ENCODE measurements around the gene DHRS12. TPM values are rescaled to one million over a fixed set of nuclear protein-coding genes. Genes with fewer than 3 reads are reported as not detected.

DHRS12 gene
- total RNA-seq, 1 experiment from 2014 or later: 10.9 TPM

DNA sequence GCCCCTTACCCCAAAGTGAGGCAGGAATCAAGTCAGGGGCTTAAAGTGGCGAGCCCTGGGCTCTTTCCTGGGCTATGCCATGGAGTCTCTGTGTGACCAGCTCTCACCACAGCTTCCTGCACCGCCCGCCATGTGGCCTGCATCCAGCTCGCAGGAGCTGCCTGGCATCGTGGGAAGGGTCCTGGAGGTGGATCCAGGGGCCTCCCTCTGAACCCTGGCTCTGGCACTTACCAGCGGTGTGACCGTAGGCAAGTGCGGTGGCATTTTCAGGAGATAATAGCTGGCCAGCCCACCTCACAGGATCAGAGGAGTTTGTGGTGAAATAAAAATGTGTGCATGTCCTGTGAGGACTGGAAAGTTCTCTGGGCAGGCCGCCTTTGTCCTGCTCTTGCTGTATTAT lies 26.0 kb downstream of the DHRS12 start:
- Histone ChIP-seq H3K9ac (ENCODE audit: low read length) (no peak overlapping the region), H2AFZ (ENCODE audit: low read length) (no peak overlapping the region), H3K9me3 (ENCODE audit: low read length) (no peaks in the 10 kb centered on the region), H3K79me2 (ENCODE audit: low read length) (no peaks in the 10 kb centered on the region), H3K36me3 (ENCODE audit: insufficient read depth, low read length) (no peaks in the 10 kb centered on the region), H3K4me3 (ENCODE audit: low read length) (no peak overlapping the region), H3K4me2 (ENCODE audit: low read depth, low read length, poor library complexity, severe bottlenecking) (no peak overlapping the region), H3K4me1 (ENCODE audit: low read length) (peaks cover 5% of the 10 kb centered on the region; the same call in 1 of the 2 replicates), H3K27ac (ENCODE audit: low read length) (no peak overlapping the region), H3K27me3 (ENCODE audit: low read length) (no peaks in the 10 kb centered on the region), H4K20me1 (ENCODE audit: insufficient read depth, low read depth, low read length) (0 out of 2 replicates have a peak, but pooled peaks cover 3% of the 10 kb centered on the region), H3K9me2 (replicated peaks; ENCODE audit: insufficient read depth, low read length) (no peaks in the 10 kb centered on the region)
- DNase-seq: no peak

DNA sequence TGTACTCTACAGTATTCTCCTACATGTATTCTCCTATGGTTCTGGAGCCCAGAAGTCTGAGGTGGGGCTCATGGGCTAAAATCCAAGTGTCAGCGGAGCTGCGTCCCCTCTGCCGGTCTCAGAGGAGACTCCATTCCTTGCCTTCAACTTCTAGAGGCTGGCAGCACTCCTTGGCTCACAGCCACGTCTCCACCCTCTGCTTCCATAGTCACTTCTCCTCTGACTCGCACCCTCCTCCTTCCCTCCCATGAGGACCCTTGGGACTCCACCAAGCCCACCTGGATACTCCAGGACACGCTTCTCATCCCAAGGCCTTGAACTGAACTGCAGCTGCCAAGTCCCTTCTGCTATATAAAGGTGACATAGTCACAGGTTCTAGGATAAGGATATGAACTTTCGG lies 27.8 kb downstream of the DHRS12 start:
- Histone ChIP-seq H3K27me3 (ENCODE audit: low read length) (no peaks in the 10 kb centered on the region), H3K4me3 (ENCODE audit: low read length) (no peak overlapping the region), H3K36me3 (ENCODE audit: insufficient read depth, low read length) (no peaks in the 10 kb centered on the region), H3K27ac (ENCODE audit: low read length) (no peak overlapping the region), H2AFZ (ENCODE audit: low read length) (no peak overlapping the region), H3K9me2 (replicated peaks; ENCODE audit: insufficient read depth, low read length) (no peaks in the 10 kb centered on the region), H3K9me3 (ENCODE audit: low read length) (no peaks in the 10 kb centered on the region), H3K4me1 (ENCODE audit: low read length) (no peaks in the 10 kb centered on the region), H3K79me2 (ENCODE audit: low read length) (no peaks in the 10 kb centered on the region), H4K20me1 (ENCODE audit: insufficient read depth, low read depth, low read length) (no peaks in the 10 kb centered on the region), H3K9ac (ENCODE audit: low read length) (no peak overlapping the region), H3K4me2 (ENCODE audit: low read depth, low read length, poor library complexity, severe bottlenecking) (no peak overlapping the region)
- DNase-seq: no peak

DNA sequence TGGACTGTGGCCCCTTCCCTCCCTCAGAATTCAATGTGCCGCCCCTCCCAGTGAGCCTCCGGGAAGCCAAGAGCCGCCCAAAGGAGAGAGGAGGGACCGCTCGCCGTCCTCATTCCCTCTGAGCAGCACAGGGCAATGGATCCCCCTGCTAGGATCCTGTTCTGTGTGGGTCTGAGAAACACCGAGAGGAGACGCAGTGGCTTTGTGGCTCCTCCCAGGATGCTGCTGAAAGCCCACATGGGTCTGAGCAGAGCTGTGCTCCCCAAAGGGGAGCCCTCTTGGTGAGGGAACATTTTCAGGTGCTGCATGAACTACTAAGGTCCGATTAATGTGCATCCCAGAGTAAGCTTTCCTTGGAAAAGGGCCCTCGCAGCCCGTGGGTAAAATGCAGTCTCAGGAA lies 30.4 kb downstream of the DHRS12 start:
- Histone ChIP-seq H3K4me2 (ENCODE audit: low read depth, low read length, poor library complexity, severe bottlenecking) (no peak overlapping the region), H3K9me2 (replicated peaks; ENCODE audit: insufficient read depth, low read length) (no peaks in the 10 kb centered on the region), H3K27me3 (ENCODE audit: low read length) (no peaks in the 10 kb centered on the region), H3K4me1 (ENCODE audit: low read length) (no peaks in the 10 kb centered on the region), H3K27ac (ENCODE audit: low read length) (no peak overlapping the region), H3K36me3 (ENCODE audit: insufficient read depth, low read length) (no peaks in the 10 kb centered on the region), H3K9me3 (ENCODE audit: low read length) (no peaks in the 10 kb centered on the region), H3K4me3 (ENCODE audit: low read length) (no peak overlapping the region), H3K9ac (ENCODE audit: low read length) (no peak overlapping the region), H2AFZ (ENCODE audit: low read length) (no peak overlapping the region), H4K20me1 (ENCODE audit: insufficient read depth, low read depth, low read length) (no peaks in the 10 kb centered on the region), H3K79me2 (ENCODE audit: low read length) (no peaks in the 10 kb centered on the region)
- no peak for DNase-seq

DNA sequence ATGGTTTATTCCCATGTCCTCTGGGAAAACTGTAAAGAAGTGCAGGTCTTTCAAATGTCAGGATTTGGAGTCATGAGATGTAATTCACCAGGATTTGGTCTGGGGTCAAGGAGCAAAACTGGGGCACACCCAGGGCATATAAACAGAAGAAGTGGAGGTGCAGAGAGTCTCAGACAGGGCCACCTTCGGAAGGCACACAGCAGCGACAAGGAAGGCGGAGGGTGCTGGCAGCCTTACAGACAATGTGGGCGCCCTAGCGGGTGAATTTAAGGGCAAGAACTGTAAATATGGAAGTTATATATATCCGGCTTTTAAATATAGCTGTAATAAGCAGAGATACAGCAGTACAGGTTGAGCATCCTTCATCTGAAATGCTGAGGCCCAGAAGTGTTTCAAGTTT lies 31.2 kb downstream of the DHRS12 start:
- no peaks in the 10 kb centered on the region for H3K27me3 ChIP-seq (ENCODE audit: low read length)
- no peak overlapping the region for H3K27ac ChIP-seq (ENCODE audit: low read length)
- H3K4me2 ChIP-seq (ENCODE audit: low read depth, low read length, poor library complexity, severe bottlenecking): no peak overlapping the region
- DNase-seq: no peak
- H3K36me3 ChIP-seq (ENCODE audit: insufficient read depth, low read length): no peaks in the 10 kb centered on the region
- no peaks in the 10 kb centered on the region for H4K20me1 ChIP-seq (ENCODE audit: insufficient read depth, low read depth, low read length)
- H3K9me2 ChIP-seq (replicated peaks; ENCODE audit: insufficient read depth, low read length): no peaks in the 10 kb centered on the region
- no peak overlapping the region for H2AFZ ChIP-seq (ENCODE audit: low read length)
- no peak overlapping the region for H3K9ac ChIP-seq (ENCODE audit: low read length)
- H3K4me3 ChIP-seq (ENCODE audit: low read length): no peak overlapping the region
- no peaks in the 10 kb centered on the region for H3K9me3 ChIP-seq (ENCODE audit: low read length)
- no peaks in the 10 kb centered on the region for H3K79me2 ChIP-seq (ENCODE audit: low read length)
- H3K4me1 ChIP-seq (ENCODE audit: low read length): no peaks in the 10 kb centered on the region

DNA sequence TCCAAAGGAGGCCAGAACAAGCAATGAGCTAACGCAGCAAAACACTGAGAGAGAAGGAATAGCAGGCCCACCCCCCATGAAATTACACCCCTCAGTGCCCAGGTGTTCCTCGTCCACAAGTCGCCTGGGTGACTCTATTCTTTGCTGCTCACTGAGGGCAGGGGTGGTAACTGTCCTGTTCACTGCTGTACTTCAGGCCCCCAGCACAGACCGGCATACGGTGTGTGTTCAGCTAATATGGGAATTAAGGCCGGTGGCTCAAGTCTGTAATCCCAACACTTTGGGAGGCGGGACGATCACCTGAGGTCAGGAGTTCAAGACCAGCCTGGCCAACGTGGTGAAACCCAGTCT lies 31.9 kb downstream of the DHRS12 start:
- Histone ChIP-seq H3K4me2 (ENCODE audit: low read depth, low read length, poor library complexity, severe bottlenecking) (no peak overlapping the region), H3K79me2 (ENCODE audit: low read length) (no peaks in the 10 kb centered on the region), H3K27ac (ENCODE audit: low read length) (no peak overlapping the region), H3K4me3 (ENCODE audit: low read length) (no peak overlapping the region), H3K4me1 (ENCODE audit: low read length) (no peaks in the 10 kb centered on the region), H3K27me3 (ENCODE audit: low read length) (no peaks in the 10 kb centered on the region), H2AFZ (ENCODE audit: low read length) (no peak overlapping the region), H4K20me1 (ENCODE audit: insufficient read depth, low read depth, low read length) (no peaks in the 10 kb centered on the region), H3K9ac (ENCODE audit: low read length) (no peak overlapping the region), H3K36me3 (ENCODE audit: insufficient read depth, low read length) (no peaks in the 10 kb centered on the region), H3K9me3 (ENCODE audit: low read length) (no peaks in the 10 kb centered on the region), H3K9me2 (replicated peaks; ENCODE audit: insufficient read depth, low read length) (no peaks in the 10 kb centered on the region)
- no peak for DNase-seq

DNA sequence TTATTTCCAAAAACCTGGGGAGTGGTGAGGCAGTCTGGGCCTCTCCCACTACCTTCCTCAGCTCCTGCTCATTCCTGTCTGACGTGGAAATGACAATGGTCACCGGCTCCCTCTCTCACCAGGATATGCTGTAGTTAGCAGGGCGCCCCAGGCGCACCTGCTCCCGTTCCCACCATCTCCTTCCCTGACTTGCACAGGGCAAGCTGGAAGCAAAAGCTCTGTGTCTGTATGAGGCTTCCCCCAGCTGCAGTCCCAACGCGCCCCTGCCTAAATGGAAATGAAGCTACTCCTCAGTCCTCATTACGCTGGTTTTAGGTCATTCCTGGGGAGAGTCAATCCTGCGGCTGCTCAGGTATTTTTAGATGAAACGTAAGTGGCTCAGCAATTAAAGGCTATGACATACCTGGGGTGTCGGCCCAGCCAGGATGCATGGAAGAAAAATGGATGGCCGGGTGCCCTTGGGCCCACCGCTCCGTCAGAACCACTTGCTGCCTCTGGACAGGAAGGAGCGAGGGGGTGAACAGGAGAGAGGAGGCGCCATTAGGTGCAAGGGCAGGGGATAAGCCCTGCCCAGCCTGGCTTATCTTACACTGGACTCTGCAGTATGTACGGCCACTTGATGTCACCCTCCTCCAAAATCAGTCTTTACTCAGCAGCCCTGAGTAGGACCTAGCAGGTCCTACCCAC lies 32.4 kb downstream of the DHRS12 start:
- H3K4me1 ChIP-seq (ENCODE audit: low read length): no peaks in the 10 kb centered on the region
- no peak overlapping the region for H3K4me3 ChIP-seq (ENCODE audit: low read length)
- H3K79me2 ChIP-seq (ENCODE audit: low read length): no peaks in the 10 kb centered on the region
- no peak for DNase-seq
- H3K36me3 ChIP-seq (ENCODE audit: insufficient read depth, low read length): no peaks in the 10 kb centered on the region
- no peak overlapping the region for H3K27ac ChIP-seq (ENCODE audit: low read length)
- H2AFZ ChIP-seq (ENCODE audit: low read length): no peak overlapping the region
- H3K9me2 ChIP-seq (replicated peaks; ENCODE audit: insufficient read depth, low read length): no peaks in the 10 kb centered on the region
- no peaks in the 10 kb centered on the region for H3K27me3 ChIP-seq (ENCODE audit: low read length)
- H3K4me2 ChIP-seq (ENCODE audit: low read depth, low read length, poor library complexity, severe bottlenecking): no peak overlapping the region
- H3K9ac ChIP-seq (ENCODE audit: low read length): no peak overlapping the region
- no peaks in the 10 kb centered on the region for H4K20me1 ChIP-seq (ENCODE audit: insufficient read depth, low read depth, low read length)
- H3K9me3 ChIP-seq (ENCODE audit: low read length): no peaks in the 10 kb centered on the region

DNA sequence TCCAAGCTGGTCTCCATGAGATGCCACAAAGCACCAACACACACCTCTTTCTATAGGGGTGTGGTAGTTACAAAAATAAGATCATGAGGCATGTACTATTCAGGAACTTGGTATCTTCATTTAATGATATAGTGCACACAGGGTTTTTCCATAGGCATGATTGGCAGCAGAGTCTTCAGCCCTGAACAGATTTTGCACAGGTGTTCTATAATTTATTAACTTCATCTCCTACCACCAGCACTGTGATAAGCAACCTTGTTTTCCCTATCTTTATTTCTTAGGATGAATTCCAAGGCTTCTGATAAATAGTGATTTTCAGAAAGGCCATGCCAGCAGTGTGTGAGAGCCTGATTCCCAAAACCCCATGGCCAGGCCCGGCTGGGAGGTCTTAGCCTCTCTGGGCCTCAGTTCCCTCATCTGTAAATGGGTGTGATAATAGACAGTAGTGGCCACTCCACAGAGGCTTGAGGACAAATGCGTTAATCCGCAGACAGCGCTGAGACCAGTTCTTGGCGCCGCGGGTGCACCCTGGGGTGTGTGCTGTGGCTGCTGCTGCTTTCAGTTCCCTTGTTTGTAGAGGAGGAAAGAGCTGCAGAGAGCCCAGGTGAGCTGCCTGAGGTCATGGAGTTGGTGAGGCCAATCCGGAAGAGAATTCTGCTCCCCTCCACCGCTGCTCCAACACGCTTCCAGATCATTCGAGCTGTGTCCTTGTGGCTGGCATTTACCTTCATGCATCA lies 33.1 kb downstream of the DHRS12 start:
- Histone ChIP-seq H3K4me2 (ENCODE audit: low read depth, low read length, poor library complexity, severe bottlenecking) (no peak overlapping the region), H3K4me3 (ENCODE audit: low read length) (no peak overlapping the region), H3K4me1 (ENCODE audit: low read length) (no peaks in the 10 kb centered on the region), H3K27me3 (ENCODE audit: low read length) (no peaks in the 10 kb centered on the region), H3K9me2 (replicated peaks; ENCODE audit: insufficient read depth, low read length) (no peaks in the 10 kb centered on the region), H3K36me3 (ENCODE audit: insufficient read depth, low read length) (no peaks in the 10 kb centered on the region), H3K27ac (ENCODE audit: low read length) (no peak overlapping the region), H2AFZ (ENCODE audit: low read length) (no peak overlapping the region), H3K79me2 (ENCODE audit: low read length) (no peaks in the 10 kb centered on the region), H3K9ac (ENCODE audit: low read length) (no peak overlapping the region), H3K9me3 (ENCODE audit: low read length) (no peaks in the 10 kb centered on the region), H4K20me1 (ENCODE audit: insufficient read depth, low read depth, low read length) (no peaks in the 10 kb centered on the region)
- no peak for DNase-seq

DNA sequence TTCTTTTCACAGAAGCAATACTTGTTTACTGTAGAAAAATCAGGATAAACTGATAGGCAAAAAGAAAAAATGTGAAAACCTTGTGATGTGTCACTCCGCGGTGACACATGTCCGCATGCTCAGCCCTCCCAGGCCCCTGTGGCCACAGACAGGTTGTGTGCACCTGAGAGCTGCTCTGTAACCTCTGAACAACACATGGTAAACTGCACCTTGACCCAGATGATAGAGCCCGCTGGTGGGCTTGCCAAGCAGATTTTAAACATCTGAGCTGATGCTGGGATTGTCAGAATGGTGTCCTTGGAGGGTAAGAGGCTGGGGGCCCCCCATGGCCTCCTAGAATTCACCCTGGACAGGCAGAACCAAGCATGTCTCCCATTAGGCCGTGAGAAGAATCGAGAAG lies 33.8 kb downstream of the DHRS12 start:
- Histone ChIP-seq H4K20me1 (ENCODE audit: insufficient read depth, low read depth, low read length) (no peaks in the 10 kb centered on the region), H3K9ac (ENCODE audit: low read length) (no peak overlapping the region), H3K4me2 (ENCODE audit: low read depth, low read length, poor library complexity, severe bottlenecking) (no peak overlapping the region), H3K36me3 (ENCODE audit: insufficient read depth, low read length) (no peaks in the 10 kb centered on the region), H3K27ac (ENCODE audit: low read length) (no peak overlapping the region), H3K4me3 (ENCODE audit: low read length) (no peak overlapping the region), H3K4me1 (ENCODE audit: low read length) (no peaks in the 10 kb centered on the region), H3K9me3 (ENCODE audit: low read length) (no peaks in the 10 kb centered on the region), H3K9me2 (replicated peaks; ENCODE audit: insufficient read depth, low read length) (no peaks in the 10 kb centered on the region), H2AFZ (ENCODE audit: low read length) (no peak overlapping the region), H3K79me2 (ENCODE audit: low read length) (no peaks in the 10 kb centered on the region), H3K27me3 (ENCODE audit: low read length) (no peaks in the 10 kb centered on the region)
- no peak for DNase-seq
